Progenitor cell of endocrine pancreas (in vitro differentiated cells): Measurements from ENCODE around the gene ASAP3. TPM values are rescaled to one million over a fixed set of nuclear protein-coding genes. Genes with fewer than 3 reads are reported as not detected.

ENCODE experiments used
- DNase-seq: peaks from one replicate; pipeline ENCODE4 v3.0.0; 2021; ENCODE audit warnings: low spot score; ENCODE audit not compliant: unreplicated experiment
- H3K27ac Mint-ChIP-seq: 2 replicates; pipeline ENCODE4 v1.8.0; 2021; ENCODE audit warnings: mild to moderate bottlenecking, moderate library complexity, mixed read lengths
- H3K27me3 Mint-ChIP-seq: 2 replicates; pipeline ENCODE4 v1.8.0; 2021; ENCODE audit warnings: mixed read lengths
- H3K36me3 Mint-ChIP-seq: 2 replicates; pipeline ENCODE4 v1.8.0; 2022; ENCODE audit warnings: mixed read lengths; ENCODE audit not compliant: insufficient read depth
- H3K4me1 Mint-ChIP-seq: 2 replicates; pipeline ENCODE4 v1.8.0; 2021; ENCODE audit warnings: low read depth, mixed read lengths
- H3K4me3 Mint-ChIP-seq: 2 replicates; pipeline ENCODE4 v1.8.0; 2021; ENCODE audit warnings: low read depth, mild to moderate bottlenecking, moderate library complexity, mixed read lengths
- H3K9me3 Mint-ChIP-seq: 2 replicates; pipeline ENCODE4 v1.8.0; 2021; ENCODE audit warnings: low read depth, mixed read lengths
- CTCF ChIP-seq: fragments of 200-600 bp; sonication (generic); IDR thresholded peaks from one replicate; pipeline ENCODE4 v1.5.0; 2021; ENCODE audit warnings: antibody characterized with exemption, mild to moderate bottlenecking; ENCODE audit not compliant: unreplicated experiment
- total RNA-seq: library from RNA; stranded (reverse); gene quantifications from 2 replicates; pipeline ENCODE4 v1.2.1, GENCODE V29; 2021

Gene ASAP3
- total RNA-seq, 1 donor from 2014 or later: 67.8 TPM

GRCh38 chr1:23460519-23460918 lies 23.5 kb downstream of the ASAP3 start:
- TF ChIP-seq CTCF: no peak
- Mint-ChIP-seq H3K27ac (no peak overlapping the region), H3K9me3 (no peaks in the 10 kb centered on the region), H3K27me3 (no peaks in the 10 kb centered on the region), H3K4me3 (no peak overlapping the region), H3K36me3 (peaks cover 17% of the 10 kb centered on the region), H3K4me1 (no peaks in the 10 kb centered on the region)
- no peak for DNase-seq

GRCh38 chr1:23459338-23459757 lies 24.6 kb downstream of the ASAP3 start:
- H3K9me3 Mint-ChIP-seq: no peaks in the 10 kb centered on the region
- DNase-seq: no peak
- no peak overlapping the region for H3K4me3 Mint-ChIP-seq
- peaks cover 17% of the 10 kb centered on the region for H3K36me3 Mint-ChIP-seq
- H3K27me3 Mint-ChIP-seq: no peaks in the 10 kb centered on the region
- no peak for TF ChIP-seq CTCF
- no peak overlapping the region for H3K27ac Mint-ChIP-seq
- no peaks in the 10 kb centered on the region for H3K4me1 Mint-ChIP-seq

GRCh38 chr1:23456226-23456625 lies 27.8 kb downstream of the ASAP3 start:
- Mint-ChIP-seq H3K4me1 (no peaks in the 10 kb centered on the region), H3K27me3 (no peaks in the 10 kb centered on the region), H3K27ac (no peak overlapping the region), H3K4me3 (no peak overlapping the region), H3K36me3 (peaks cover 16% of the 10 kb centered on the region), H3K9me3 (no peaks in the 10 kb centered on the region)
- no peak for DNase-seq
- no peak for TF ChIP-seq CTCF

GRCh38 chr1:23453455-23454000 lies 30.5 kb downstream of the ASAP3 start:
- Mint-ChIP-seq H3K9me3 (no peaks in the 10 kb centered on the region), H3K4me3 (no peak overlapping the region), H3K27me3 (no peaks in the 10 kb centered on the region), H3K27ac (no peak overlapping the region), H3K36me3 (peaks cover 5% of the 10 kb centered on the region), H3K4me1 (no peaks in the 10 kb centered on the region)
- no peak for TF ChIP-seq CTCF
- no peak for DNase-seq

- TF ChIP-seq CTCF: no peak
- Mint-ChIP-seq H3K27me3 (no peaks in the 10 kb centered on the region), H3K27ac (no peak overlapping the region), H3K4me3 (no peak overlapping the region), H3K4me1 (no peaks in the 10 kb centered on the region), H3K36me3 (peaks cover 3% of the 10 kb centered on the region), H3K9me3 (no peaks in the 10 kb centered on the region)
- DNase-seq: no peak
Observed at GRCh38 chr1:23452011-23452411, 32.0 kb downstream of the ASAP3 start.
